HG03025 (cell line): ENCODE data around the gene ELF3.
"Not testable (repeated sequence)": the region's sequence is repeated elsewhere in the genome, so short reads cannot be mapped to it uniquely, and the experiment has no call there.

Source experiments
- ATAC-seq: cut with Tn5 transposase; IDR thresholded peaks from one replicate; pipeline ENCODE4 v1.9.1; 2021; ENCODE audit warnings: mild to moderate bottlenecking, moderate library complexity; ENCODE audit not compliant: unreplicated experiment, low FRiP score

Gene ELF3

GRCh38 chr1:202007805-202008489 lies 2.4 kb upstream of the ELF3 start:
- ATAC-seq, result no peak

GRCh38 chr1:202009326-202010179 lies 834 bp upstream of the ELF3 start:
- no peak for ATAC-seq

GRCh38 chr1:202011994-202012393 lies 1.6 kb downstream of the ELF3 start:
- no peak for ATAC-seq

GRCh38 chr1:202012544-202013478 lies 2.4 kb downstream of the ELF3 start:
- no peak for ATAC-seq

GRCh38 chr1:202013603-202014002 lies 3.2 kb downstream of the ELF3 start:
- no peak for ATAC-seq

- ATAC-seq, result no peak
Measured at GRCh38 chr1:202014060-202014459, 3.7 kb downstream of the ELF3 start.

- no peak for ATAC-seq
Measured at GRCh38 chr1:202014915-202015661, 4.7 kb downstream of the ELF3 start.

GRCh38 chr1:202015662-202015937 lies 5.2 kb downstream of the ELF3 start:
- no peak for ATAC-seq

- ATAC-seq, result no peak
Measured at GRCh38 chr1:202016022-202016810, 5.8 kb downstream of the ELF3 start.

GRCh38 chr1:202016811-202017748 lies 6.7 kb downstream of the ELF3 start:
- ATAC-seq, result no peak

- ATAC-seq, result no peak
Measured at GRCh38 chr1:202017749-202018467, 7.5 kb downstream of the ELF3 start.

- ATAC-seq, result no peak
Measured at GRCh38 chr1:202018468-202019234, 8.3 kb downstream of the ELF3 start.

- ATAC-seq, result not testable (repeated sequence)
Measured at GRCh38 chr1:202019235-202019558, 8.8 kb downstream of the ELF3 start.

GRCh38 chr1:202023001-202023433 lies 12.6 kb downstream of the ELF3 start:
- no peak for ATAC-seq

- ATAC-seq, result no peak
Measured at GRCh38 chr1:202029171-202029665, 18.8 kb downstream of the ELF3 start.

- ATAC-seq, result no peak
Measured at GRCh38 chr1:202029727-202030126, 19.3 kb downstream of the ELF3 start.

- no peak for ATAC-seq
Measured at GRCh38 chr1:202031796-202032195, 21.4 kb downstream of the ELF3 start.
